Activated T-cell treated with anti-CD3 and anti-CD28 coated beads for 24 hours (primary cell): ENCODE results near the gene KANSL3.

Experiments used
- DNase-seq: peaks from one replicate; pipeline ENCODE4 v3.0.0-alpha.2; 2020; ENCODE audit warnings: low read depth

The KANSL3 gene

GRCh38 chr2:96604104-96604503 is 34.0 kb downstream of the KANSL3 start:
- DNase-seq = no peak

DNA sequence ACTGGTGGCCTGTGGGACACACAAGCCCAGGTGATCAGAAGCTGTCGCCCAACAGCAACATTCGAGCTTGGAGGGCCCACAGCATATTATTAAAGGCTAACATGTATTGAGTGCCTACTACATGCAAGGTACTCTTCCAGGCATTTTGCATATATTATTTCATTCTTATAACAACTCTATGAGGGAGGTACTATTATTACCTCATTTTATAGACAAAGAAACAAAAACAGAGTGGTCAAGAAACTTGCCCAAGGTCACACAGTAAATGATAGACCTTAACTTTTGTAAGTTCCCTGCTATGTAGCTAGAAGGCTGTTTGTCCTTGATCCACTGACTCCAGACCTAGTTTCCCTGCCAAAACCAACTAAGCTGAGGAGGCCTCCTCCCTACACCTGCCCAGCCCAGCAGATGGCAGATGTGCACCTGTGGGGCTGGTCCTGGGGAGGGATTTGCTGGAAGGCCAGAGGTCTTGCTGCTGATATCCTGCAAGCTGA is 35.7 kb downstream of the KANSL3 start:
- DNase-seq = no peak

GRCh38 chr2:96601382-96602292 is 36.5 kb downstream of the KANSL3 start:
- DNase-seq = no peak

DNA sequence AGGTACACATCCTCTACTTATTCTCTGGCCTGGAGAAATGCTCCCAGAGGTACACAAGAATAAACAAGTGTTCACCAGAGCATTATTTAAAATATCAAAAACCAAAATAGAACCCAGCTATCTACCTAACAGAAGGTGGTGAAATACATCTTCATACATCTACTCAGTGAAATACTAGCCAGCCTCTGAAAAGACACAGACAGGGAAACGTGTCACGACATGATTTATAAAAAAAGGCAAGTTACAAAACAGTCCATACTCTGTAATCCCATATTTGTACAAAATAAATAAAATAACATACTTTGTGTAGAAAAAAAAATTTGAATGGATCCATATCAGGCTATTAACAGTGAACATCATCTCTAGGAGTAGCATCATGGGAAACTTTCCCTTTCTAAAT is 38.2 kb downstream of the KANSL3 start:
- DNase-seq = no peak

DNA sequence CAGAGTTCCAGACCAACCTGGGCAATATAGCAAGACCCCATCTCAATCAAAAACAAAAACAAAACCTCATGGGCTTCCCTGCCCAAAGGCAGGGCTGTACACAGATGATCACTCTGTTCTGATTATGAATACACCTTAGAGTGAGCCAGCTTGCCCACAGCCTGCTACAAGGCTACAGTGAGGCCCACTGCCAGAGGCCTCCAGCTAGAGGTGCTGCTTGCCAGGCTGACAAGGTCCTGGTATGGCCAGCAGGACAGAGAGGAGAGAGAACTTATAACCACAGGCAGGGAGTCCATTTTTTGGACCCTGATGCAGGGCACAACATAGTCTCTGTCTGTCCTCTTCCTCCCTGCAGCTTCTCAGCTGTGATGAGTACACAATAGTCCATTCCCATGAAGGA is 41.5 kb downstream of the KANSL3 start:
- DNase-seq = no peak

DNA sequence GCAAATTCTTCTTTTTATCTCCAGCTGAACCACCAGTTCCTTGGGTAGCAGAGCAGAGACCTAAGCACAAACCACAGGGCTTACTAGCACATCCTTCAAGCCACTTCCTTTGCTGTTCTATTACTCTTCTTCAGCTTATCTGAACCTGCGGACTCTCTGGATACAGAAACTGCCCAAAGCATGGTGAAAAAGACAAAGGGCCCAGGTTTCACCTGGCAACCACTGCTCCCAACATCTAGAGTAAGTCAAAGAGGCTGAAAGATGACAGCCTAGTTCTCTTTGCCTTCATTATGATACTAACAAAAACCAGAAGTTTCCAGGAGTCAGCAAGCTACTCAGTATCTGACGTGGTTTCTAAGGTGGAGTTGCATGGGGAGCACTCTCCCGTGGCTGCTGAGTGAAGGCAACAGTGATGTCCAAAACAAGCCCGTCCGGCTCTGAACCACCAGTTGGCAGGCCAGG is 43.4 kb downstream of the KANSL3 start:
- DNase-seq = no peak

GRCh38 chr2:96594282-96594681 is 43.8 kb downstream of the KANSL3 start:
- DNase-seq = no peak

DNA sequence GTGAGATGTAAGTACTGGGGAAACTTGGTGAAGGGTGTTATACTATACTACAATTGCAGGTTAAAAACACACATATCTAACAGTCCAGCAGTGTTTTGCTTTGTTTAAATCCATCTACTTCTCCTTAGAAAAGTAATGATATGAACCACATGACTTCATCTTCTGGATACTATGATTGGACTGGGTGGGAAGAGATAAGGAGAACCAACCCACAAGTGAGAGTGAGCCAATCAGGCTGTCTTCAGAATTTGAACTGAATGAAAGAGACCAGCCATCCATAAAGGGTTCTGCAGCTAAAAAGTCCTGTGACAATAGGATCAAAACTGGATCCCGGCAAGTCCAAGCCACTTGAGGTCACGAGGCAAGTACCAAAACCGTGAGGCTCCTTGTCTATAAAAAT is 46.6 kb downstream of the KANSL3 start:
- no peak for DNase-seq

DNA sequence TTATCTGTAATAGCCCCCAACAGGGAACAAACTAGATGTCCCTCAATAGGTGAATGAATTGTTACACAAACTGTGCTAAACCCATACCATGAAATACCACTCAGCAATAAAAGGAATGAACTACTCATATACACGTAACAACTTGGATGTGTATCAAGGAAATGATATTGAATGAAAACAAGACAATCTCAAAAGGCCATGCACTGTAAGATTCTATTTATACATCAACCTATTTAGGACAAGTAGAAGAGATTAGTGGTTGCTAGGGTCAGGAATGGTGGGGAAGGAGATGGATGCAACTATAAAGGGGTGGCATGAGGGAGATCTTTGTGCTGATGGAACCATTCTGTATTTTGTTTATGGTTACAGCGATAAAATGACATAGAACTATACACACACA is 47.1 kb downstream of the KANSL3 start:
- DNase-seq = no peak

- no peak for DNase-seq
Measured at GRCh38 chr2:96587843-96588242, 50.3 kb downstream of the KANSL3 start.

DNA sequence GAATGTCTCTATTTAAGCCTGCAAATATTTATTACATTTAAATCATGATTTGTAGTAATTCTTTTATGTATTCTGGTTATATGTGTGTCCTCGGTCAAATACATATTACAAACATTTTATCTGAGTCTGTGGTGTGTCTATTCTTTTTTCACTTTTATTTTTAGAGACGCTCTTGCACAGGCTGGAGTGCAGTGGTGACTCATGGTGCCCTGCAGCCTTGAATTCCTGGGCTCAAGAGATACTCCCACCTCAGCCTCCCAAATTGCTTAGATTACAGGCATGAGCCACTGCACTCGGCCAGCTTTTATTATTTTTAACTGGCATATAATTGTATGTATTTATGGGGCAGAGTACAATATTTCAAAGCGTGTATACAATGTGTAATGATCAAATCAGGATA is 54.1 kb downstream of the KANSL3 start:
- DNase-seq = no peak

GRCh38 chr2:96580771-96581170 is 57.3 kb downstream of the KANSL3 start:
- no peak for DNase-seq

DNA sequence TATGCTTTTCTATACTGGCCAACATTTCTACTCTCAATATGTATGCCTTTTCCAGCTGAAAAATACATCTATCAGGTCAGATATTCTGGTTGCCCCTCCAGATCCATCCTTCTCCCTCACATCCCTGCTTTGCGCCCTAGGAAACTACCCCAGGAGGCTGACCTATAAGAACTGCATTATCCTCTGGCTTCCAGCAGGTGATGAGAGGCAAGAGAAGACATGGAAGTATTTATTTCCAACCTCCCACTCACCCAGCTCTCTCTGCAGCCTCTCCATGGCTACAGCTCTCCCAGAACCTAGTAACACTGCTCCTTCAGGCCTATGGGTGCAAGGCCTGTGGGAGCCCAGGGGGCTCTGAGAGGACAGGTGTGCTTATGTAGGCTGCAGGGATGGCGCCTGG is 58.7 kb downstream of the KANSL3 start:
- no peak for DNase-seq

- no peak for DNase-seq
Measured at GRCh38 chr2:96578731-96579130, 59.4 kb downstream of the KANSL3 start.

- no peak for DNase-seq
Measured at GRCh38 chr2:96577501-96577900, 60.6 kb downstream of the KANSL3 start.

DNA sequence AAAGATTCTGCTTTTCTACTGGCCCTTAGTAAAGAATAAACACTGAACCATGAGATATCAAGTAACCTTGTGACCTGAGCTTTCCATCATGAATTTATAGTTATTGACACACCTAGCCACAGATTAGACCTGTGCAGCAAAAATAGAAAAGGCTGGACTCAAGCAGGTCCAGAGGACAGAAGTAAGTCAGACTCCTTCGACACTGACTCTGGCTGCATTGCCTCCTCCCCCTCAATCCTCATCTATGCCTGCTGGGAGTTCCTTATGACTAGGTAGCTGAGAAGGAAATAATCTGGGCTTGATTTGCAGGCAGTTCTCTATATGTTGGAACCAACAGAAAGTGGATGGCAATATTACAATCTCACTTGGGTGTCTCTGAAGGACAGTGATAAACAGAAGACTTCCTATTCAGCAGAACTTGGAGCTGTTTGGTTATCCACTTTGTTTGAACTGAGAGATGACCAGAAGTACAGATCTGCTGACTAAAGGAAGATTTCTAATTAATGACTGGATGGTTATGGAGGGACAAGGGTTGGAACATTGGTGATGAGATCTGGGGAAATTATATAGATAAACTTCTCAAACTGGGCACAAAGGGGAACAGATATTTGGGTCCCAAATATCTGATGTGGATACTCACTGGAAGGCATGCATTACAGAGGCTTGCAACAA is 62.2 kb downstream of the KANSL3 start:
- DNase-seq = no peak

GRCh38 chr2:96574364-96574763 is 63.7 kb downstream of the KANSL3 start:
- no peak for DNase-seq

DNA sequence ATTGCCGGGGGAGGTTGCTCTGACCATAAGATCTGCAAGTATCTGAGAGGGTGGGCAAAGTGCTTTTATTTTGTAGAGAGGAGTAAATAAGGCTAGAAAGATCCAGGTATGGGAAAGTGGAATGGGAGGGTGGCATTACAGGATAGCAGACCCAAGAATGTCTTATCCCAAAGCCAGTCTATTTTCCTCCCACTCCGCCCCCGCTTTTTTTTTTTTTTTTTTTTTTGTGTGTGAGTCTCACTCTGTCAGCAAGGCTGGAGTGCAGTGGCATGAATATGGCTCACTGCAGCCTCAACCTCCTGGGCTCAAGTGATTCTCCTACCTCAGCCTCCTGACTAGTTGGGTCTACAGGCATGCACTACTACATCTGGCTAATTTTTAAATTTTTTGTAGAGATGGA is 70.0 kb downstream of the KANSL3 start:
- DNase-seq = no peak

DNA sequence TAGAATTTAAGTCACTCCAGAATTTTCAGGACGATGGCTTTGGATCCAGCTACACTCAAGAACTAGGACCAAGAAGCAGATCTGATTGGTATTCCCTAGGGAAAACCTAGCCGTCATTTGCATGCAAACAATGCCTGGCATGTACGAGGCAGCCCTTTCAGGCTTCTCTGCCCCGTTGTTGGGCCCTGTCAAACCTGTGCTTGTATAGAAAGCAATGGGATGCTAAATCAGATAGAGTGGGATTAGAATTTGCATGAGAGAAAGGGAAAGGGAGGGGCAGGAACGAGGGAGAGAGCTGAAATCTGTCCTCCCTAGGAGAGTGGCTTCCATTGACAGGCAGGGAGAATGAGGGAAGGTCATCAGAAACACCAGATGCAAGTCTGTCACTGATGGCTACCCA is 73.0 kb downstream of the KANSL3 start:
- no peak for DNase-seq

DNA sequence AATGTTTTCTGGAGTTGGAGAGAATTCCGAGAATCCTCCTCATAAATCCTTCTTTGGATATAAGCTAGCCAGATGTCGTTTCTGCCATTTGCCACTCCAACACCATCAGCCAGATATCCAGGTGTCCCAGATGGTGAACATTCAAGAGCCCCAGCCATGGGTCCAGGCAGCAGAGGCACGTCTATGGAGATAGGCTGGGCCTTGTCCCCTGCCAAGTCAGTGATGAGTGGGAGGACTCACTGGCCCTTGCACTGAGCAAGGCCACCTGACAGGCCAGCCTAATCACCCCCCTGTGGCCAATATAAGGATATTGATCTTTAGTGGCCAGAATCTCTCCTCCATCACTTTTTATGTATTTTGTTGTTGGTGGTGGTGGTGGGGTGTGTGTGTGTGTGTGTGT is 73.5 kb downstream of the KANSL3 start:
- DNase-seq = no peak

GRCh38 chr2:96564026-96564425 is 74.1 kb downstream of the KANSL3 start:
- DNase-seq = no peak

- DNase-seq = no peak
Measured at GRCh38 chr2:96558485-96558884, 79.6 kb downstream of the KANSL3 start.

- DNase-seq = no peak
Measured at GRCh38 chr2:96558061-96558460, 80.1 kb downstream of the KANSL3 start.
